Measurements from ENCODE around the gene DLK2. TPM values are rescaled to one million over a fixed set of nuclear protein-coding genes. Genes with fewer than 3 reads are reported as not detected.
"Not testable (repeated sequence)": the region's sequence is repeated elsewhere in the genome, so short reads cannot be mapped to it uniquely, and the experiment has no call there.

DLK2 gene
- total RNA-seq, 1 experiment from 2014 or later: 1.6 TPM

GRCh38 chr6:43467265-43467664, 11.9 kb upstream of the DLK2 start:
- H3K27me3 ChIP-seq (ENCODE audit: insufficient read depth, low read length); H2AFZ ChIP-seq (ENCODE audit: low read depth, low read length, poor library complexity, severe bottlenecking); H3K9me3 ChIP-seq (ENCODE audit: control insufficient read depth in 1 of 2, insufficient read depth in 1 of 2, low read depth in 1 of 2, low read length in 2 of 2); intact Hi-C loops (cut with micrococcal nuclease); ATAC-seq; H3K9ac ChIP-seq (ENCODE audit: low read length); H3K9me2 ChIP-seq (ENCODE audit: insufficient read depth); DNase-seq (ENCODE audit: low read depth, low spot score); H3K27ac ChIP-seq (ENCODE audit: low read depth, low read length); H3K36me3 ChIP-seq (ENCODE audit: control insufficient read depth in 1 of 2, insufficient read depth in 2 of 2, low read length in 2 of 2); H3K4me2 ChIP-seq (ENCODE audit: low read length); POLR2A ChIA-PET; H3K79me2 ChIP-seq (ENCODE audit: insufficient read depth, low read length); H3K4me3 ChIP-seq (replicated peaks in 1 of 2; ENCODE audit: low read depth in 1 of 2, low read length in 2 of 2); BruUV-seq (replicated peaks); H4K20me1 ChIP-seq (ENCODE audit: insufficient read depth); CTCF ChIA-PET: not testable (repeated sequence)
- H3K4me1 ChIP-seq (ENCODE audit: control insufficient read depth in 1 of 2, insufficient read depth in 2 of 2, low read length in 2 of 2): peaks cover 18 to 21% of the 10 kb centered on the region in 2 experiments
- RAD21 ChIA-PET (ENCODE audit: low non-redundant PET in 1 of 2, low total read pairs in 2 of 2, uncharacterized antibody in 2 of 2, unreplicated experiment in 2 of 2): interaction anchor here in 1 of 2 experiments (0.6 kb wide), 1 partner anchor 10 kb away, joined by 3 read pairs; no protein-coding TSS in a partner anchor

GRCh38 chr6:43465948-43466347, 10.6 kb upstream of the DLK2 start:
- TF ChIP-seq ZBTB33 (IDR thresholded peaks at IDR 0.05; ENCODE audit: extremely low read depth, insufficient replicate concordance, low read length): no peak
- no peak for TF ChIP-seq POLR2AphosphoS5 (IDR thresholded peaks at IDR 0.05; ENCODE audit: low read depth, low read length)
- no peak for TF ChIP-seq CTCF (IDR thresholded peaks at IDR 0.05 in 2 of 3, conservative IDR thresholded peaks at IDR 0.05 in 1 of 3; ENCODE audit: borderline replicate concordance in 1 of 3, insufficient read depth in 1 of 3, low read depth in 2 of 3, low read length in 2 of 3)
- no peak for TF ChIP-seq SRF (IDR thresholded peaks at IDR 0.05; ENCODE audit: low read depth)
- TF ChIP-seq SP1 (IDR thresholded peaks at IDR 0.05; ENCODE audit: low read depth): no peak
- no peak for TF ChIP-seq CBX3 (IDR thresholded peaks at IDR 0.05; ENCODE audit: low read depth)
- TF ChIP-seq YY1 (IDR thresholded peaks at IDR 0.05; ENCODE audit: extremely low read depth, insufficient replicate concordance, low read depth, low read length): no peak
- TF ChIP-seq SIN3A (IDR thresholded peaks at IDR 0.05; ENCODE audit: low read depth): no peak
- no peak for TF ChIP-seq MAX (IDR thresholded peaks at IDR 0.05)
- no peak for TF ChIP-seq CEBPB (IDR thresholded peaks at IDR 0.05; ENCODE audit: low read depth)
- TF ChIP-seq EZH2 (IDR thresholded peaks at IDR 0.05): no peak
- no peak for TF ChIP-seq ZNF274 (IDR thresholded peaks at IDR 0.05; ENCODE audit: low read depth, low read length)
- TF ChIP-seq JUND (IDR thresholded peaks at IDR 0.05): no peak
- TF ChIP-seq FOSL1 (IDR thresholded peaks at IDR 0.05; ENCODE audit: low read depth): no peak
- TF ChIP-seq ATF3 (IDR thresholded peaks at IDR 0.05): no peak
- no peak for TF ChIP-seq EGR1 (IDR thresholded peaks at IDR 0.05; ENCODE audit: low read depth)
- Histone ChIP-seq H3K9me2 (ENCODE audit: insufficient read depth) (no peaks in the 10 kb centered on the region), H4K20me1 (ENCODE audit: insufficient read depth) (no peaks in the 10 kb centered on the region), H3K9ac (ENCODE audit: low read length) (no peak overlapping the region), H3K4me1 (ENCODE audit: control insufficient read depth in 1 of 2, insufficient read depth in 2 of 2, low read length in 2 of 2) (peaks cover 9 to 12% of the 10 kb centered on the region in 2 experiments), H2AFZ (ENCODE audit: low read depth, low read length, poor library complexity, severe bottlenecking) (no peak overlapping the region), H3K4me2 (ENCODE audit: low read length) (no peak overlapping the region), H3K27me3 (ENCODE audit: insufficient read depth, low read length) (no peaks in the 10 kb centered on the region), H3K36me3 (ENCODE audit: control insufficient read depth in 1 of 2, insufficient read depth in 2 of 2, low read length in 2 of 2) (no peaks in the 10 kb centered on the region), H3K79me2 (ENCODE audit: insufficient read depth, low read length) (no peaks in the 10 kb centered on the region), H3K27ac (ENCODE audit: low read depth, low read length) (no peak overlapping the region), H3K4me3 (replicated peaks in 1 of 2; ENCODE audit: low read depth in 1 of 2, low read length in 2 of 2) (no peak overlapping the region), H3K9me3 (ENCODE audit: control insufficient read depth in 1 of 2, insufficient read depth in 1 of 2, low read depth in 1 of 2, low read length in 2 of 2) (no peaks in the 10 kb centered on the region)
- RAD21 ChIA-PET (ENCODE audit: low non-redundant PET in 1 of 2, low total read pairs in 2 of 2, uncharacterized antibody in 2 of 2, unreplicated experiment in 2 of 2): no interaction called here
- intact Hi-C loops (cut with micrococcal nuclease): no loop called here
- BruUV-seq (replicated peaks): no TSS peak
- CTCF ChIA-PET: no interaction called here
- no peak for ATAC-seq
- DNase-seq (ENCODE audit: low read depth, low spot score): no peak
- POLR2A ChIA-PET: no interaction called here

Measured in HCT116 (cell line).